NCI-H446 treated with DMSO at 0.1 percent for 48 hours (cell line): Measurements from ENCODE around the gene C1QTNF8.
"Not testable (repeated sequence)": the region's sequence is repeated elsewhere in the genome, so short reads cannot be mapped to it uniquely, and the experiment has no call there.

ENCODE experiments used
- DNase-seq: peaks from one replicate; lab custom pipeline; 2025; lab: John Stamatoyannopoulos, UW

Gene C1QTNF8

DNA sequence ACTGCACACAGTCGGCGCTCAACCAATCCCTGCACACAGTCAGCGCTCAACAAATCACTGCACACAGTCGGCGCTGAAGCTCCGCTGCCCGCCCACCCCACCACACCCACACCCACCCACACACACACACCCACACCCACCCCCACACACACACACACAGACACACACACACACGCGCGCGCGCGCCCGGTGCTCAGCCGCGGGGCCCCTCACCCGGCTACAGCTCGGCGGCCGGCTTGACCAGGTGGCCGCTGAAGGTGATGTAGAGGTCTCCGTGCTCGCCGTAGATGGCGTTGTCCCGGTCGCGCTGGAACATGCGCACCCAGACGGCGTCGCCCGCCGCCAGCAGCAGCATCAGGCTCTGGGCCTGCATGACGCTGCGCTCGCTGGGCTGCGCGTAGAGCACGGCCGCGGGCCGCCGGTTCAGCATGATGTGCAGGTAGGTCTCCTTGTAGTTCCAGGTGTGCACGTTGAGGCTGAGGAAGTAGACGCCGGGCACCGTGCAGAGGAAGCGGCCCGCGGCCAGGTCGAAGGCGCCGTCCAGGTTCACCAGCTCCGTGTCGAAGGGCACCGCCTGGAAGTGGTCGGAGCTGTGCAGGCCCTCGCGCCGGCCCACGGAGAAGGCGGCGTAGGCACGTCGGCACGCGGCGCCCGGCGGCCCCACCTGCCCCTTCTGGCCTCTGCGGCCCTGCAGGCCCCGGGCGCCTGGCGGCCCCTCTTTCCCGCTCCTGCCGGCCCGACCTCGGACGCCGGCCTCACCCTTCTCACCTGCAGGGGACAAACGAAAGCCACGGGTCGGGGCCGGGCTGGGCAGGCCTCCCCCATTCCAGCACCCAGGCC lies 2.5 kb downstream of the C1QTNF8 start:
- DNase-seq, result no peak

DNA sequence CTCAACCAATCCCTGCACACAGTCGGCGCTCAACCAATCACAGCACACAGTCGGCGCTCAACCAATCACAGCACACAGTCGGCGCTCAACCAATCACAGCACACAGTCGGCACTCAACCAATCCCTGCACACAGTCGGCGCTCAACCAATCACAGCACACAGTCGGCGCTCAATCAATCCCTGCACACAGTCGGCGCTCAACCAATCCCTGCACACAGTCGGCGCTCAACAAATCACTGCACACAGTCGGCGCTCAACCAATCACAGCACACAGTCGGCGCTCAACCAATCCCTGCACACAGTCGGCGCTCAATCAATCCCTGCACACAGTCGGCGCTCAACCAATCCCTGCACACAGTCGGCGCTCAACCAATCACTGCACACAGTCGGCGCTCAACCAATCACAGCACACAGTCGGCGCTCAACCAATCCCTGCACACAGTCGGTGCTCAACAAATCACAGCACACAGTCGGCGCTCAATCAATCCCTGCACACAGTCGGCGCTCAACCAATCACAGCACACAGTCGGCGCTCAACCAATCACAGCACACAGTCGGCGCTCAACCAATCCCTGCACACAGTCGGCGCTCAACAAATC lies 3.3 kb downstream of the C1QTNF8 start:
- not testable (repeated sequence) for DNase-seq

DNA sequence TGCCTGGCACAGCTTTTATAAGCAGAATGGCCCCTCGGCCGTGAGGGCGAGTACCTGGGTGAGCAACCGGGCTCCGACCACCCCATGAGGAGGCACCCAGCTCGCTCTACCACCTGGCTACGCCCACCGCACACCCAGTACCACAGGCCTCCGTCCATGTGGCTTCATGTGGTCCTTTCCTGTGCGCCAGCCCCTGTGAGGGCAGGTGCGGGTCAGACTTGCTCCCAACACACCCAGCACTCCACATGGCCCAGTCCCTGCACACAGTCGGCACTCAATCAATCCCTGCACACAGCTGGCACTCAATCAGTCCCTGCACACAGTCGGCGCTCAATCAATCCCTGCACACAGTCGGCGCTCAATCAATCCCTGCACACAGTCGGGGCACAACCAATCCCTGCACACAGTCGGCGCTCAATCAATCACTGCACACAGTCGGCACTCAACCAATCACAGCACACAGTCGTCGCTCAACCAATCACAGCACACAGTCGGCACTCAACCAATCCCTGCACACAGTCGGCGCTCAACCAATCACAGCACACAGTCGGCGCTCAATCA lies 4.0 kb downstream of the C1QTNF8 start:
- no peak for DNase-seq

DNA sequence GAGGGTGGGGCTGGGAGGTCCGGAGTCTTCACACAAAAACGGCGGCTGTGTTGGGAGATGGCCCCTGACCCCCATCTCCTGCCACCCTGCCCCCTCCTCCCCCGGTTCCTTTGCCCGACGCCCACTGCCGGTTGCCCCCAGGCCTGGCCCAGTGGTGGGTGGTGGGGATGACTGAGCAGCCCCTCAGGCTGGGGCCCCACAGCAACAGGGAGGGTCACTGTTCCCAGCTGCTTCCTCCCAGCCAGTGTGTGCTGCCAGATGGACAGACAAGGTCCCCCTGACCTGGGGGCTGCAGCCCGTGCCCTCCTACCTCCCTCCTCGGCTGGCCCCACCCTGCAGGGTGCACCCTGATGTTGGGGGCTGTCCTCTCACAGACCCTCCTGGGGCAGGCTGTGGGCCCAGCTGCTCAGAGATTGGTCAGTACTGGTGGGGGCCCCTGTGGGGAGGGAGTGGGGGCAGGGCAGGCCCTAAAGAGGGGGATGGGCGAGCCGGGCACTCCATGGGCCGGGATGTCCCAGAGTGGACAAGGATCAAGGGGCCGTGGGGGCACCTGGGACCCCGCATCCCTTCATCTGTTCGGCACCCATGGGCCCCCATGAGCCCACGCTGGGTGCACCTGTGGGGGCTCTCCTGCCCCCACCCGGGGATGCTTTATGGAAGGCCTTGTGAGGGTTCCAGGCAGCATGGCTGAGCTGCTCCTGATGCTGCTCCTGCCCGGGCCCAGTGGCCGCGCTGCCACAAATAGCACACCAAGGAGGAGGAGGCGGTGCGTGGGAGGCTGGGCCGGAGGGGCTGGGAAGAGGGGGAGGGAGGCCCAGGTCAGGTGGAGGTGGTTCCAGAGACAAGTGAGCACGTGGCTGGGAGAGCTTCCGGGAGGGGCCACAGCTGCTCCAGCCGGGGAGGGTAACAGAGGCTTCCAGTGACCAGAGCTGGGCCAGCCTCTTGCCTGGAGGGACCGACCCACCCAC lies 5.1 kb downstream of the C1QTNF8 start:
- DNase-seq, result no peak

DNA sequence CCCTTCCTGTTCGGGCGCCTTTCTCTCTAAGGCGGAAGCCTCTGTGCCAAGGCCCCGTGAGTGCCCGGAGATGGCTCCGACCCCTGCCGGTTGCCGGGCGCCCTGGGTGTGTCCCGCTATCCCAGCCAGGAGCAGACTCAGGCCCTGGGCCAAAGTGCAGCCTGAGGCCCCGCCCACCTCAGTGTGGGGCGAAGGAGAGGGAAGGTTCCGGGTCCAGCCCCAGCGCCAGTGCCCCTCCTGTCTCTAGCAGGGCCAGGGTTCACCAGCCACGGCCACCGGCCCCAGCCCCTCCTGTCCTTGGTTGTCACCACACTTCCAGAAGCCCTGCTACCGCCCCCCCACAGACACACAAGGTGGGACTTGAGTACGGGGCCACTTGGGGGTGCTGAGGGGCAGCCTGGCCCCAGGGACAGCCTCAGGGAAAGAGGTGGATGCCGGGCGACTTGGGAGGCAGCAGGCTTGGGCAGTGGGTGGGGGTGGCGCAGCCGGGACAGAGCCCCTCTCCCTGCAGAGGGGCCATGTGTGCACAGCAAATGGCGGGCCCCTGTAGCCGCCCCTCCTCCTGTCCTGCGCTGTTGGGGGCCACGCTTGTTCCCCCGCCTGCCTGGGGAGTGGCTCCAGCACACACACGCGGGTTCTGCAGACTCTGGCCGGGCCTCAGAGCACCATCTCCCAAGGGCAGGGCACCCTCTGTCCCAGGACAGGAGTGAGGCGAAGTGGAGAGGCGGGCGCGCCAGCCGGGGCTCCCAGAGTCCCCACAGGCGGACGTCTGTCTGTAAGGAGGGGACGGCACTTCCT lies 6.0 kb downstream of the C1QTNF8 start:
- no peak for DNase-seq

DNA sequence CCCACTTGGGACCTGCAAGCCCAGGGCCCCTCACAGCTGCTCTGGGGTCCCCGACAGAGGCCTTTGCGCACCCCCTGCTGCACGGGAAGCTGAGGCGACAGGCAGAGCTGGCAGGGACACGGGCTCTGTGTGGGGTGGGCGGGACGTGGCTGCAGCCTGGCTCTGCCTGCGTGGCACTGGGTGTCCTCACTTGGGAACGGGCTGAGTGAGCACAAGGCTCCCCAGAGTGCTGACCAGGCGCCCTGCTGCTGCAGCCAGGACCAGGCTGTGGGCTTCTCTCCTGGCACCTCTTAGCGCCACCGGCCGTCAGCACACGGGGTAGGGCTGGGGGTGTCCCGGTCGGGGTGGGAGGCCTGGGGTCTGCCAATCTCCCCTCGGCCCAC lies 6.6 kb downstream of the C1QTNF8 start:
- DNase-seq, result no peak

DNA sequence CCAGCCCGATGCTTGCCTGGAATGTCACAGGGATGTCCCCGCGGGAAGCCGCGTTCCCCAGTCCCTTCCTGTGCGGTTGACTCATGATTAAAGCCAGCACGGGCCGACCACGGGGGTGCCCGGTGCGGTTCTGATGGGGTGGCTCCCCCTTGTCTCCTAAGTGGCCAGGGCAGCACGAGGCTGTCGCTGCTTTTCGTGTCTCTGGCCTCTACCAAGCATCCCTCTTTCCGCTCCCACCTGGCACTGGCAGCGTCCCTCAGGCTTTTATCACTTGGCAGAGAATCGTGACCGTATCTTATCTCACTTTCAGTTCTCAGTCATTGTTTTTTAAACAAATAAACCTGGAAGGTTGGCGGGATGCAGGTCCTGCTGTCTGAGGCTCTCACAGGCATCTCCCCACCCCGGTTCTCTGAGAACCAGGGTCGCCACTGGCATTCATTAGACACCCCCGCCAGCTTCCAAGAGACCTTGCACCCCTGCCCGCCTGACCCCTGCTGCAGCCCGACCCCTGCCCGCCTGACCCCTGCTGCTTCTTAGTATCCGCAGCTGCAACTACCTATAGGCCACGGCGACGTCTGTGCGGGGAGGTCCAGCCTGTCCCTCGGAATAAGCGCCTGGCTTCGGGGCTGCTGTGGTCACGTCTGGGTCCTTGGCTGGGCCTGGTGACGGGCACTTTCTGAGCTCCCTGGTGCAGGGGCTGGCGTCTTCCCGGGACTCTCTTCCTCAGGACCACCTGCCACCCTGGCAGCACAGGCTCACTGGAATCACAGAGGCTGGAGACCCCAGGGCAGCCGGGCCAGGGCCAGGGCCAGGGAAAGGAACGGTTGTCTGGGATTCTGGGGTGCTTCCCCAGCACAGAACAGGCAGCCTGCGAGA lies 7.5 kb downstream of the C1QTNF8 start:
- no peak for DNase-seq

DNA sequence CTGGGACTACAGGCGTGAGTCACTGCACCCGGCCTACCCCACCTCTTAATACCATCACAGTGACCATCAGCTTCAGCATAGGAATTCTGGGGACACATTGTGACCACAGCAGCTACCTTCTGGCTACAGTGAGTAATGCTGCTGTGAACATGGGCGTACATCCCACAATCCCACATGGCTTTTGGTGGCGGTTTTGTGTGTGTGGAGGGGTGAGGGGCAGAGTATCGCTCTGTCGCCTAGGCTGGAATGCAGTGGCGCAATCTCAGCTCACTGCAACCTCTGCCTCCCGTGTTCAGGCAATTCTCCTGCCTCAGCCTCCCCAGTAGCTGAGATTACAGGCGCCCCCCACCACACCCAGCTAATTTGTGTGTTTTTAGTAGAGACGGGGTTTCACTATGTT lies 9.6 kb downstream of the C1QTNF8 start:
- DNase-seq, result not testable (repeated sequence)

DNA sequence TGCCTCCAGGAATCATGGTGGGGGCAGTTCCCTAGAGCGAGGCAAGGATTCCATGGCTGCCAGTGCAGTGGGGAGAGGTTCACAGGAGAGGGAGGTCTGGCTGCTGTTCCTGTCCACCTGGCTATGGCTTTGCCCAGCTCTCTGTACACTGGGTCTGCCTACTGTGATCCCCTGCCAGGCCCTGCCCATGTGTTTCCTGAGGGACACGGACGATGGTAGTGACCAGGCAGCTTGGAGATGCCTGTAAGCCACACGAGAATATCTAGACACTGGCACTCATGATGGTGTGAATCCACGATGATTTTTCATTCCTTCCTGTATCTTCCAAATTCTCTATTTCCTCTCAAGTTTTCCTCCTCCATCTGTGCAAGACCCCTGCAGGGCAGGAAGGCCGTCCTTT lies 11.1 kb downstream of the C1QTNF8 start:
- DNase-seq, result no peak

DNA sequence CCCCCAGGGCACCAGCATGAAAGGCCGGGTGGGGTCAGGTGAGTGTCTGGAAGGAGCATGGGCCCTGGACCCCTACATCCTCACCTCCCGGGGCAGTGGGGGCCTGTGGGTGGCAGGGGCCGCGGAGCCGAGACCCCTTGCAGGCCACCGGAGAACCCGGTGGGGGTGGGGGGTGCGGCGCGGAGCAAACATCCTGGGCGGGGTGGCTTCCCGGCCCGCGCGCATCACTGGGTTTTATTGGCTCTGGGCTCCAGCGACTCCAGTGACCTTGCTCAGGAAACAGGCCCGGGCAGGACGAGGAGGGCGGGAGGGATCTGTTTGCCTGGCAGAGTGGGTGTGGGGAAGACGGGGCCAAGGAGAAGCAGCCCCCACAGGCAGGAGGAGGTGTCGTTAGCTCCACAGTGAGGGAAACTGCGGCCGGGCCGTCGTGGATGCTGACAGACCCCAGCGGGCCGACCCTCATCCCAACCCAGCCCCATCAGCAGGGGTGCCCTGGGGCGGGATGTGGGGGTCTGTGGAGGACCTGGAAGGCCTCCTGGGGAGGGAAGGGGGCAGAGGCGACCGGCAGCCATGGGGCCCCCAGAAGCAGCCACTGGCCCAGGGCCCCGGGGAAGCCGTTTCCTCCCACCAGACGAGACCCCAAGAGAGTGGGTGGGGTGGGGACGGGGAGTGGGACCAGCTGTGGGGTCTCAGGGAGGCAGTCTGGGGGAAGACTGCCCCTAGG lies 12.9 kb downstream of the C1QTNF8 start:
- DNase-seq, result no peak

DNA sequence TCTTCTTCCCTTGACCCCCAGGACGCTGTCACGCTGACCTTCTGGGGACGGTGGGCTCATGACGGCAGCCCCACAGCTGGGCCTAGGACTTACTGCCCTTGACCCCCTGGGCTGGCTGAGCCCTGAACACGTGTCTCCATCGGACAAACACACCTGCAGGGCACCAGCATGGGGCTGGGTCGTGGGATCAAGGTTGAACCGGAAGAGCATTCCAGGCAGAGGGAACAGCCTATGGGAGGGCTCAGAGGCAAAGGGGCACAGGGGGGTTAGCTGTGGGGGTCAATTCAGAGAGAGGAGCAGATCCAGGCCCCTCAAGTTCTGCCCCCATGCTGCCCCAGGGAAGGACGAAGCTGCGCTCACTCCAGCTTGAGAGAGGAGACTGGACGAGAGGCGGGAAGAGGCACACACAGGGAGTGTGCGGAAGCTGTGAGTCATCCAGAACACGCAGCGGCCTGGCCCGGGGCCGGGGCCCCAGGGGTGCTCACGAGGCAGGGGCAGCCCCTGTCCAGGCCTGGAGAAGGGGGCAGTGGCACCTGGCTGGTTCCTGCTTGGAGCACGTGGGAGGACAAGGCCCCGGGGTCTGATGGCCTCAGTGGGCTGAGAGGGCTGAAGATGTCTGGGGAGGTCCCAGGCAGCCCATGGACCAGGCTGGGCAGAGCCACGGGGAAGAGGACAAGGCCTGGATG lies 13.6 kb downstream of the C1QTNF8 start:
- no peak for DNase-seq

DNA sequence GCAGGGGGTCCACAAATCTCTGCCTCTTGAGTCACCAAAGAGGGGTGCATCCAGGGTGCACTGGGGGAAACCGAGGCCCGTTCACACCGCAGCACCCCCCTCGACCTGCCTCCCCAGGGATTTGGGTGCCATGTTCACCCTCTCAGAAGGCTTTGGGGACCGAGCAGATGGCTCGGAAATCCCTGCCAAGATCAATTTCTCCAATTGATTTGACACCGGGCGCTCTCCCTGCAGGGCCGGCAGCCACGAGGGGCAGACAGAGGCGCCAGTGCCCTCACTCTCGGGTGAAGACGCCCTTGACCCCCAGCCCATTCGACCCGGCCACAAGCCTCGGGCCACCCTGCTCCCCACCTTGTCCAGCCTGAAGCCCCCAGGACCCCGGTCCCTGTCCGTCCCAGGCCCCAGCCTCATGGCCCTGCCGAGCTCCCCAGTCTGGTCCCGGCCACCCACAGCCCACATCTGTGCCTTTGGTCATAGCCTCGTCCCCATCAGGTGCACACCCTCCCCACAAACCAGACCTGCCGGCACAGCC lies 14.2 kb downstream of the C1QTNF8 start:
- DNase-seq, result no peak

DNA sequence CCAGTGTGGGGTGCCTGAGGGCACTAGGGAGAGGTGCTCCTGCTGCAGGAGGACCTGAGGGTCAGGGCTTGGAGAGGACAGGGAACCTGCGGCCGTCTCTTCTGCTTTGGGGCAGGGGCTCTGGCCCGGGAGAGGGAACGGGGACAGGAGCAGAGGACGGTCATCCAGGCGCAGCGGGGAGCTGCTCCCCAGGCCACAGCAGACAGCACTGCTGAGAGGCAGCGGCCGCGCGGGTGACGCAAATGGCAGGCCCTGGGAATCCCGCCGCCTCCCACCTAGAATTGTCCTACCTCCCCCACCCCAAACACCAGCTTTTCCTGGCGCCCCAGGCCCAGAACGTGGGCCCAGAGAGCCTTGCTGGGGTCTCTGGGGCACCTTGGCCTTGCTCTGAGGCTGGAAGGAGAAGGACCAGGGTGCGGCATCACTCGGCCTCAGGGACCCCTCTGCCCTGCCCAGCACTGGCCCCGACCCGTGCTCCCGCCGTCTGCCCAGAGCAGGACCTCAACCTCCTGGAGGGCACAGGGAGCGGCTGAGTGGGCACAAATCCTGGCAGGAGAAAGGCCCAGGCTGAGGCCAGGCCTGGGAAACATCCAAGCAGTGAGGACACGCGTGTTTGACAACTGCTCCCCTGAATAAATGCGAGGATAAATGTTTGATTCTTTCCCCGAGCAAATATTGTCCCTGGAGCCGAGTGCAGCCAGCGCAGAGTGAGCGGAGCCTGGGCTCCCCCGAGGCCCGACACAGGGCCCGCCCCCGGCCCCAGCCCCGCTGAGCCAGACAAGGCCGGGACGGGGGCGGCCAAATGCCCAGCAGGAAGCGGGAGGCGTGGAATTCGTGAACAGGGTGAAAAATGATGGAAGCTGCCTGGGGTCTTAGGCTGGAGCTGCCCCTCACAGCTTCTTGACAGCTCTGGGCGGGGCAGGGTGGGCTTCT lies 15.0 kb downstream of the C1QTNF8 start:
- DNase-seq, result no peak

DNA sequence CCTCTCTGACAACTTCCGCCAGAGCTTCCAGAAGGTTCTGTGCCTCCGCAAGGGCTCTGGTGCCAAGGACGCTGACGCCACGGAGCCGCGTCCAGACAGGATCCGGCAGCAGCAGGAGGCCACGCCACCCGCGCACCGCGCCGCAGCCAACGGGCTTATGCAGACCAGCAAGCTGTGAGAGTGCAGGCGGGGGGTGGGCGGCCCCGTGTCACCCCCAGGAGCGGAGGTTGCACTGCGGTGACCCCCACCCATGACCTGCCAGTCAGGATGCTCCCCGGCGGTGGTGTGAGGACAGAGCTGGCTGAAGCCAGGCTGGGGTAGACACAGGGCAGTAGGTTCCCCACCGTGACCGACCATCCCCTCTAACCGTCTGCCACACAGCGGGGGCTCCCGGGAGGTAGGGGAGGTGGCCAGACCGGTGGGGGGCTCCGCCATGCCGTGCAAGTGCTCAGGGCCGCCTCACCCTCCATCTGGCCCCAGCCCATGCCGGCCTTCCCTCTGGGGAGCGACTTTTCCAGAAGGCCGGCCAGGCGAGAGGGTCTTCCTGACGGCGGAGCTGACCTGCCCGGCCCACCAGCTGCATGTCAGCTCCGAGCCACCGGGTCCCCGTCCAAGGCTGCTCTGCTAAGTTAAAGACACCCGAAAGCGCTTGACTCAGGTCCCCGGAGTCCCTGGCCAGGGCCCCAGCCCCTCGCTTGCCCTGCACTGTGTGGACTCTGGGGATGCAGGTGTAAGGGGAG lies 16.1 kb downstream of the C1QTNF8 start:
- DNase-seq, result no peak

DNA sequence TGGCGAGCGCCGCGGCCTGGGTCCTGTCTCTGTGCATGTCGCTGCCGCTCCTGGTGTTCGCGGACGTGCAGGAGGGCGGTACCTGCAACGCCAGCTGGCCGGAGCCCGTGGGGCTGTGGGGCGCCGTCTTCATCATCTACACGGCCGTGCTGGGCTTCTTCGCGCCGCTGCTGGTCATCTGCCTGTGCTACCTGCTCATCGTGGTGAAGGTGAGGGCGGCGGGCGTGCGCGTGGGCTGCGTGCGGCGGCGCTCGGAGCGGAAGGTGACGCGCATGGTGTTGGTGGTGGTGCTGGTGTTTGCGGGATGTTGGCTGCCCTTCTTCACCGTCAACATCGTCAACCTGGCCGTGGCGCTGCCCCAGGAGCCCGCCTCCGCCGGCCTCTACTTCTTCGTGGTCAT lies 16.7 kb downstream of the C1QTNF8 start:
- DNase-seq, result no peak

DNA sequence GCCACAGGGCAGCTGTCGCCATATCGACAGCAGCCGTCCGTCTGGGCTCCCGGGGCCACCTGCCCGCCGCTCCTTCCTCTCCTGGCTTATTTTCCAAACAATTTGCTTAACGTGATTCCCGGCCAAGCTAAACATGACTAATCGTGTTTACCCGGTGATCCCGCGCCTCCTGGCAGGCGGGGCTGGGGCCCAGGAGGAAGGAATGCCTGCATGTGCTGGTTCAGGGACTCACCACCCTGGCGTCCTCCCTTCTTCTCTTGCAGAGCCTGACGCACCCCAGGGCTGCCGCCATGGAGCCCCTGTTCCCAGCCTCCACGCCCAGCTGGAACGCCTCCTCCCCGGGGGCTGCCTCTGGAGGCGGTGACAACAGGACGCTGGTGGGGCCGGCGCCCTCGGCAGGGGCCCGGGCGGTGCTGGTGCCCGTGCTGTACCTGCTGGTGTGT lies 17.4 kb downstream of the C1QTNF8 start:
- DNase-seq, result peak; percentile 3
